DMS114 treated with DMSO at 0.1 percent for 48 hours (cell line): ENCODE results near the gene DNPEP.
"Not testable (repeated sequence)": the region's sequence is repeated elsewhere in the genome, so short reads cannot be mapped to it uniquely, and the experiment has no call there.

ENCODE experiments used
- DNase-seq: peaks from one replicate; lab custom pipeline; 2025; ENCODE audit not compliant: unreplicated experiment; lab: John Stamatoyannopoulos, UW

The DNPEP gene

DNA sequence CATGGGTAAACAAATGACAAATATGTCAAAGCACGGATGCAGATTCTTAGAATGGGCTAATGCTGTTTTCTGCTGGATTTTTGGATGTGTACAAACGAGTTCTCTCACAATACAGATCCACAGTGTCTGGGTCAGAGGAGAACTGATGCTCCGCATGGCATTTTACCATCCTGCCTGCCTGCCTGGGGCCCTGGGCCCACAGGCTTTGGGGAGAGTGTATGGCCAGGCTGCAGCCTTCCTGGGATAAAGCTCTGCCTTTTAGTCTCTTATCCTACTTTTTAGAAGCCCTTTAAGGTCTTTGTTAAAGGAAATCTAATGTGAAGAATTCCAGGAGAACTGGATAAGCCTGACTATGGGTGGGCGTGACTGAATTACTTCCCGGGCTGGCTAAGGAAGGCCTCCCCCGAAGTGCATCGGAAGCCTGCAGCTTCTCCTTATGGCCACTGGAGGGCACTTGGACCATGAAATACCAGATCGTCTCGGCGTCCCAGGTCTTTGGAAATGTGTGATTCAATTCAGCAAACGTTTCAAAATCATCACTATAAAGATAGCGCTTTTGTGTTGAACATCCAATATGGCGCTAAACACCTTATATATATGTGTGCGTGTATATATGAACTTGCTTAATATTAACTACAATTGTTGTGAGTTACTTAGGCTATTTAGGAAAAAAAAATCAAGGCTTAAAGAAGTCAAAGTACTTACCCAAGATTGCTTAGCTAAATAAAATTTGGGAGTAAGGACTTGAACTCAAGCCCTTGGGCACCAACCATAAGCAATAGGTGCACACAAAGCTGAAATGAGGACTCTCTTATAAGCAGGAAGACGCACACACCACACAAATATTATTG is 15.2 kb upstream of the DNPEP start:
- peak; percentile 64 for DNase-seq

DNA sequence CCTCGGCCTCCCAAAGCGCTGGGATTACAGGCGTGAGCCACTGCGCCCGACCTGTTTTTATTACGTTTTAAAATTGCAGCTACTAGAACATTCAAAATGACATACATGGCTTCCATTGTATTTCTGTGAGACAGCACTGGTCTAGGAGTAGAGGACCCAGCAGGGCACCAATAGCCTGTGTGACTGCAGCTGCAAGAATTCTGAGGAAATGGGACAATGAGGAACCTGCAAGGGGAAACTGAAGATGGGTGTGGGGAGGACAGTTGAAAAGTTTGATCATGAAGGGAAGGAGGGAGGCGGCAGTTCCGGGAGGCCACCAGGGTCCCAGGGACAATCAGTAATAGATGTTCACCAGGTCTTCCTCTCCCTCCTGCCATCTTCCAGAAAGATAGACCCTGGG is 13.9 kb upstream of the DNPEP start:
- no peak for DNase-seq

DNA sequence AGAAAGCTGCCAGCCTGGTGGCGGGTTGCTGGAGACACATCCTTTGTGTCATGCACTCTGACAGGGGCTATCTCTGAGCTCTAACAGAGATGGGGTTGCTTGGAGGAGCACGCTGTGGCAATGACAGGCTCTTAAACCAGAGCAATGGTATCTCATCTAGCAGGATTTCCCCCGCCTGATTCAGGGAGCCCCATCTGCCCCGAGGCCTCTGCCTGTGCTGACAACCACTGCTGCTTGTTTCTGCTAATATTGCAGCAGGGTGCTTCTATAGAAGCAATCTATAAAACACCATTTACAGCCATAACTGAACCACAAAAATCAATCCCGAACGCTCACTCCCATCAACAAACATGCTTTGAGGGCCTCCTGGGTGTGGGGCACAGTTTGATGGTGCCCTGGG is 12.8 kb upstream of the DNPEP start:
- no peak for DNase-seq

DNA sequence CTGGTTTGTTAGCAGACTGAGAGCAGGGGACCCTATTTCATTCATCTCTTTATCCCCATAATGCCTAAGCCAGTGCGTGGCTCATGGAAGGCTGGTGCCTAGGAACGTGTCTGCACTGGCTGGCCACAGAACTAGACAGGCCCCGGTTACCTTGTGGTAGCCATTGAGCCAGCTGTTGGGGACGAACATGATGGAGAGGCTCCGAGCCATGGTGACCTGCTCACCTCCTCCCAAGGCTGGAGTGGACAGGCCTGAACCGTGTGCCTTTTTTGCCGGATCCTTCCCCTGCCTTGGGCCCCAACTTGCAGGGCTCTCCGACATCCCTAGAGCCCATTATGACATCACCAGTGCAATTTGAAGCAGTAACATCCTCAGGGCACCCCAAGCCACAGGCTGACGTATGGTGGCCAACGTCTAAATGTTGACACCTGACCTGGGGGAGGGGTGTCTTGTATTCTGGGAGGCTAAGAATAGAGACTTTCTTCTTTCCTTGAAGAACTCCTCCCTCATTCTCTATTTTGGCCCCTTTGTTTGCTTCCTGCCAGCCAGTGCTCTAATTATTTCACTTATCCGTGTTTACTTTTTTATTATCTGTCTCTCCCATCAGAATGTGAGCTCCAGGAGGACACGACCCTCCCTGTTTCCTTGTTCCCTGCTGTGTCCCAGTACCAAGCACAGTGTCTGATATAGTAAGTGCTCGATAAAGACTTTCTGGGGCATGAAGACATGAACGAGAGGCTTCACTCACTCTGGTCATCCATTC is 12.2 kb upstream of the DNPEP start:
- DNase-seq = no peak

DNA sequence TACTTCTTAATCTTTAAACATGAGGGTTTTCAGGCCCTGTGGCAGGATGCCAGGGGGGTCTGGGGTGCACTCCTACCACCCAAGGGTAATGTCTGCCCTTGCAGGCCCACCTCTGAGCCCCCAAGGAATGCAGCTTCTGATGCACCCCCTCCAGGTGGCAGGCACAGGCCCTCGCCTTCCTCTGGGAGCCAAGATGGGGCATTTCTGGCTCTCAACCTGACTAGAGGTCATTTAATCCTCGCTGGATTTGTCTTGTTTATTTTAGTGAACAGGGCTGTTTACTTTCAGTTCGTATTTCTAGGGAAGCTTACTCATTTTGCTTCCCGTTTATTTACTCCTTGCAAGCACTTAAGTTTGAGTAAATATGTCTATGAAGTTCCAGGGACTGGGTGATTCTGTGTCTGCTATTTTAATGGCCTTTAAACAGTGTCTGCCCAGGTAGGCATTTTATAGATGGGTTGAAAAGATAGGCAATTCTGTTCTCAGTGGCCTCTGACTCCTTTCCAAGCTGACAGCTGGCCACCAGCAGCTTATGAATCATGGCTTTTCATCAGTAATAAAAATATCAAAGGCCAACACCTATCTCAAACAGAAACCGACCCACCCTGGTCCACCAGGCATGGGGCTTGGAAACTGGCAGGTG is 11.1 kb upstream of the DNPEP start:
- no peak for DNase-seq

DNA sequence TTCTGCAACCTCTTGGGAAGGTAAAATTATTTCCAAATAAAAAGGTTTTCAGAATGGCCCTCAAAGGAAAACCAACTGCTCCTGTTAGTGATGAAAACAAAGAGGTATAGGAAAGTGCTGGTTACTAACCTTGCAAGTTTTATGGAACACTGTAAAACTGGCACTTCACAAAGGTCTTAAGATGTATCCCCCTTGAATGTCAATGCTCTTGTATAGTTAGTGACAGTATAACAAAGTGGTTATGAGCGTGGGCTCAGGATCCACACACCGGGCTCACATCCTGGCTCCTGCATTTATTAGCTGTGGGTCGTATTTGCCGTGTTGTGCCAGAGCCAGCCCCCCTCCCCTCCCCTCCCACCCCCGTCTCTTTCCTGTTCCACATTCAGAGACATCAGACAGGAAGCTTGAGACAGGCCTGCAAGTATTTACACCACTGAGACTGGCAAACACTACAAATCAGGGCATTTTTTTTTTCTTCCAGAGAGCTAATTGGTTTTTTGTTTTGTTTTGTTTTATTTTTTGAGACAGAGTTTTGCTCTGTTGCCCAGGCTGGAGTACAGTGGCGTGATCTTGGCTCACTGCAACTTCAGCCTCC is 9.2 kb upstream of the DNPEP start:
- no peak for DNase-seq

DNA sequence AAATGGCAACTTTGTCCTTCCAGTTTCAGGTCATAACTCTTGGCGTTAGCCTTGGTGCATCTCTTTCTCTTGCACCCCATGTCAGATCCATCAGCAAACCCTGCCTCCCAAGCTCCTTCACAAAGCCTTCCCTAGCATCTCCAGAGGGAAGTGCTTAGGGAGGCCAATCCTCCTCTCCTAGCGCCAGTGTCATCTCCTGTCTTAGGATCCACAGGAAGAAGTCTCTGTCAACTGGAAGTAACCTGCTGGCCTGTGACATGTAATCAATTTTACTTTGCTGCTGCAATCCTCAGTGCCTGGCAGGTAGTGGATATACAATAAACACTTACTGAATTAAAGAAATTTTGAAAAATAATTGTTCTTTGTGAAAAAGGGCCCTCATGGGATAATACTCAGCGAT is 7.9 kb upstream of the DNPEP start:
- DNase-seq = no peak

DNA sequence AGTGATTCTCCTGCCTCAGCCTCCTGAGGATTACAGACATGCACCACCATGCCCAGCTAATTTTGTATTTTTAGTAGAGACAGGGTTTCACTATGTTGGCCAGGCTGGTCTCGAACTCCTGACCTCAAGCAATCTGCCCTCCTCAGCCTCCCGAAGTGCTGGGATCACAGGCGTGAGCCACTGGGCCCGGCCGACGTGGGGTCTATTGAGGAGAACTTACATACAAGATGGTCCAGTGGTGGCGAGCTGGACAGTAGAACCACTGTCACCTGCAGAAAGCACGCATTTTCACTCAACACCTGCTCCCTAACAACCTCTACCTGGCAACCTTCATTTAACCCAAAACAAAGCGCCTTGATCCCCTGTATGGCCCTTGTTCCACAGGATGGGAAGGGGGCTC is 7.3 kb upstream of the DNPEP start:
- not testable (repeated sequence) for DNase-seq

DNA sequence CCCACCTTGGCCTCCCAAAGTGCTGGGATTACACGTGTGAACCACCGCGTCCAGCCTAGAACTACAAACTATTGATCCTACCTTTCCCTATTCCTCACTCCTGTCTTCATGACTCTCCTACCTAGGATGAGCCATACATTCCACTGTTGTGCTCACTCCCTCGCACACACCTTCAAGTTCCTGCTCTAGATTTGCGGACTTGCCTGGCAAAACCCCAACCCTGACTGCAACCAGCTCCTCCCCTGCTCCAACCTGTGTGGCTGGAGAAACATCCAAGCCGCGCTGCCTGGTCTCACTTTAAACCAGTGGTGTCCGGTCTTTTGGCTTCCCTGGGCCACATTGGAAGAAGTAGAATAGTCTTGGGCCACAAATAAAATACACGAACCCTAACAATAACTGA is 5.0 kb upstream of the DNPEP start:
- no peak for DNase-seq

DNA sequence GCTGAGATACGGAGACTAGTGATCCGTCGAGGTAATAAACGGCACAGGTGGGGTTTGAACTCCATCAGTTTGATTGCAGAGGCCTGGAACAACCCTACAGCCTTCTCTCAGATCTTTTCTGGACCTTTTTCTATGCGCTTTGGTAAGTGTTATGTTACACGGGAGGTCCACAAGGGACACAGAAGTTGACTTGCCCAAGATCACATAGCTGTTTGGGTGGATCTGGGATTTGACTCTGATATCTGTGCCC is 1.1 kb upstream of the DNPEP start:
- DNase-seq = no peak

DNA sequence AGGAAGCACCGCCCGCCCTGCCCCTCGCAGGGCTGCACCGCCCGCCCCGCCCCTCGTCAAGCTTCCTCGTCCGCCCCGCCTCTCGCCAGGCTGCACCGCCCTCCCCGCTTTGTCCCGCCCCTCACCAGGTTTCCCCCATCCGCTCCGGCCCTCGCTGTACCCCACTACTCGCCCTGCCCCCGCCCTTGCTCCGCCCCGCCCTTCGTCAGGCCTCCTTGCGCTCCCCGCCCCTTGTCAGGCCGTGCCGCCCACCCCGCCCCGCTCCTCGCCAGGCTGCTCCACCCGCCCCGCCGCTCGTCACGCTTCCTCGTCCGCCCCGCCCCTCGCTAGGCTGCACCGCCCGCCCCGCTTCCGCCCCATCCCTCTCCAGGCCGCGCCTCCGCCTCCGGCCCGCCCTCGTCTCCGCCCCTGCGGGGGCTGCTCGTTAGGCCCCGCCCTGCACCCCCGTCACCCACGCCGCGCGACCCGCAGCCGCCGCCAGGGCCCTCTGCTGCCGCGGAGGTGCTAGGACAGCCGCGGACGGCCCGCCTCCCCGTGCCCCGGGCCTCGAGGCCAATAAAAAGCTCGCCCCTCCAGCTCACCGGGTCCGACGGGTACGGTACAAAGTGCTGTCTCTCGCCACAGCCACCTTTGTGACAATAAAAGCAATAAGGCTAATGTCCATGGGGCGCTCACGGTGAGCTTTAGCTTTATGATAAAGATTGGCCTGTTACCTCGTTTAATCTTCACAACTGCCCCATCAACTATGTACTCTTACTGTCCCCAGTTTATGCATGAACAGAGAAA is 602 bp upstream of the DNPEP start:
- peak; percentile 79 for DNase-seq

DNA sequence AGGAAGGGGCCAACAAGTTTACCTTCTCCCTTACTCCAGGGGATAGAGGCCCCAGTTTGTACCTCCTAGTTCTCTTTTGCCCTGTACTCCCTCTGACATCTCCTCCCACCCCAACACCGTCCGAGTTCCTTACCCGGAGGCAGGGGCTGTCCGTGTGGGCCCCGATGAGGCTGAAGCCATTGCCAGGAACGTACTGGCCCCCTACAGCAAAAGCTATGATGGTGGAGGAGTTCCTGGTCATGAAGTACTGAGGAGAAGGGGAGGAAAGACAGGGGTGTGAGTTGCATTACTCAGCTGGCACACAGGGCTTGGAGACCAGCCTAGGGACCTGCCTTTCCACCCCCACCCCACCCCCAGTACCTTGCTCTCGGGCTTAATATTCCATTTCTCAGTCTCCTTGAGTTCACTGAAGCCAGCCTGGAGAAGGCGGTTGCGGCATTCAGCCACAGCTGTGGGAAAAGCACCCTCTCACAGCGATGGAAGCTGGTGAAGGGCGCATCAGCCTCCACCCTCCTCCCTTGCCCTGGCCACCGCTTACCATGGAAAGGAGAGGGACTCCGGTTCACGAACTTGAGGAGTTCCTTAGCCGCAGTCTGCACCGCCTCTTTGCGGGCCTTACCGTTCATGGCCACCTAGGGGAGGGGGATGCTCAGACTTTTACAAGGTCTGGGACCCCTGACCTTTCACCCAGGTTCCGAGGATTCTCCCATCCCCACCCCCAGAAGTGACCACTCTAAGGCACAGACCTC is 1.0 kb downstream of the DNPEP start:
- no peak for DNase-seq

DNA sequence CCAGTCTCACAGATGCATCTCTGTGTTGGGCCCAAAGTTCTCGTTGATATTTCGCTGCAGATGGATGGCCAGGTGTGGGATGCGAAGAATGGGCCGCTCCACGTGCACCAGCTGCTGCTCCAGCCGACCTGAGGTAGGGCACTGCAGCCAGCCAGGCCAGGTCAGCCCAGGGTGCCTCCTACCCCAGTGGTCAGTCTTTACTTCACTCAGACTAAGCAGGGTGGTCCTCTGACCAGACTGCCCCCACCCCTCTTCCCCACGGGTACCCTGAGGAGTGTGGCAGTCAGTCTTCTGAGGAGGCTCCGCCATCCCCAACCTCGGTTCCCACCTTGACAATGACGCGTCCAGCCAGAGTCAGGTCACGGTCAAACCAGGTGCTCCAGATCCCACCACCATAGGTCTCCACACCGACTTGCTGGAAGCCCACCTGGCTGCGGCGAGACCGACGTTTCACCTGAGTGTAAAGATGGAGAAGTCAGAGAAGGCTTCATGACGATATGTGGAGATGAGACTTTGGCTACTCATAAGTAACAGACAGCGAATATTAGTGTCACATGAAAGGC is 1.7 kb downstream of the DNPEP start:
- DNase-seq = no peak

DNA sequence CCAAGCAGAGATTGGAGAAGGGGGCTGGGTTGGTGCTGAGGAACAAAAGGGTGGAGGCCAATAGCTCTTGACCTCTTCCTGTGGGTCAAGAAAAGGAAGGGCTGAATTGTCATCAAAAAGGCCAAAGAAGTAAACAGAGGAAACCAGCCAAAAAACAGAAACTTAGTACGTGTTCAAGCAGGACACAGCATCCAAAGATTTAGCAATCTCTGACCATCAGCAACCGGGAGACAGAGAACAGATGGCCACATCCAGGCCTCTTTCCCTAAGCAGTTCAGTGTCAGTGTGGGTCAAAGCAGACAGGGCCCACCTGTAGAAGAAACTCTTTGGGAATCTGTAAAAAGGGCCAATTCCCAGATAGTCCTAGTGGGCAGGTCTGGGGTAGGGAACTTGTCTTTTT is 2.9 kb downstream of the DNPEP start:
- no peak for DNase-seq

DNA sequence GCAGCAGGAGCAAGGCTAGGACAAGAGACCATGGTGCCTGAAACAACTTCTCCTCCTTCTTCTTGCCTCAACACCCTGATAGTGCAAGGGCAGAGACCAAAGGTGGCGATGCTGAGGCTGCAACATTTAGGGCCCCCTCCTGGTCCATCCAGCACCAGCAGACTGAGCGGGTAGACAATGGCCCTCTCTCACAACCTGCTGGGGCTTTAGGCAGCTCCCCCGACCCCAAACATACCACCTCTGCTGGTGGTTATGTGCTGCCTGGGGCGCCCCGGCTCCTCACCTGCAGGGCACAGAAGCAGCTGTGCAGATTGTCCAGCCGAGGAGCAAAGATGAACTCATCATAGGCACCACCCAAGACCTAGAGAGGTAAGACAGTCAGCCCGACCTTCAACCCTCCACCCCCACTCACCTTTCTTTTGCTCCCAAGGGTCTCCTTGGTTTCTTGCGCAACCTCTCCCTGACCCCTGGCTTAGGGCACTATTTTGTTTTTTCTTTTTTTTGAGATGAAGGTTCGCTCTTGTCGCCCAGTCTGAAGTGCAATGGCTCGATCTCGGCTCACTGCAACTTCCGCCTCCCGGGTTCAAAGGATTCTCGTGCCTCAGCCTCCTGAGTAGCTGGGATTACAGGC is 3.5 kb downstream of the DNPEP start:
- no peak for DNase-seq

DNA sequence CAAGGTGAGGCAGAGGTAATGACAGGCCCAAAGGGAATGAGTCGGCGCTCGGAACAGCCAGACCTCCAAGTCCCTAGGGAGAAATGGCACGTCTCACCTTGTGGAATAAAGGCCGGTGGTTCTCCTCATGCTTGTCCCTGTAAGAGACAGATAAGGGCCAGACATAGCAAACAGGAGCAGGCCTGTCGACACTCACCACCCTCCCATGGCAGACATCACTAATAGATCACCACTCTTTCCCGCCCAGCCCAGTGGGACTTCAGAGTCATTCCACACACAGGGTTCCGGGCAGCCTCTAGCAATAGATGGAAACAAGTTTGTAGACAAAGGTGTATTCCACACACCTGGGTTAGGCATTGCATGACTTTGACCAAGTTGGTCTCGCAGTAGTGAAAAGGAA is 6.3 kb downstream of the DNPEP start:
- DNase-seq = no peak

DNA sequence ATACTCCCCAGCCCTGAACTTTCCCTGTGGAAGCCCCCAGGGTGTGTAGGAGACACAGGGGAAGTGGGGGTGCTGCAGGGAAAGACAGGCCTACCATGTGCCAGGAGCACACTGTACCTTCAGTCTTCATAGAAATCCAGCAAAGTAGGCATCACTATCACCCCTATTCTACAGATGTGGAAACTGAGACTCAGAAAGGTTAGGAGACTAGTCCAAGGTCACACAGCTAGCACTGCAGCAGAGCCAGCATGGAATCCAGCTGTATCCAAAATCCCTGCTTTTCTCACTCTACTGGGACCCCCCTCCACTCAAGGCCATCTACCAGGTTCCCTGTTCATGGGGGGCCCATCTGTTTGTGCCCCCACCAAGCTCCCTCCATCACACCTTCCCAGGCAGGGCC is 6.8 kb downstream of the DNPEP start:
- no peak for DNase-seq

DNA sequence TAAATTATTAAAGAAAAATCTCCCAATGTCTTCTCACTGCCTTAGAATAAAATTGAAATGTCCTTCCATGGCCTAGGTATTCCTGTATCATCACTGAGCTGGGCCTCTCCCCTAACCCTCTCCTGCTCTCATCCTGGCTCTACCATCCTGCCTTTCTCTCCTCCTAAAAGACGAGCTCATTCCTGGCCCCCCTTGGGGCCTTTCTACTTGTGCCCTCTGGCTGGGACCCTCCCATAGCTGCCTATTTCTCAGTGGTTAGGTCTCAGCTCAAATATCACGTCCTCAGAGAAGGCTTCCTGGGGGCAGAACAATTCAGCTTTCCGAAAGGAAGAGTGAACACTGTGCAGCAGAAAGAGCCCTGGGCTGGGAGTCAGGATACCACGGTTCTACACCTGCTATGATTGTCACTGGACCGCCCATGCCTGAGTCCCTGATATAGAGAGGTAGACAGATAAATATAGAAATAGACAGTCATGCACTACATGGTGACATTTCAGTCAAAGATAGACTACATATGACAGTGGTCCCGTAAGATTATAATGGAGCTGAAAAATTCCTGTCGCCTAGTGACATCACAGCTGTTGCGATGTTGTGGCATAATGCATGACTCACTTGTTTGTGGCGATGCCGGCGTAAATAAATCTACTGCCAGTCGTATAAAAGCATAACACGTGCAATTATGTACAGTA is 9.4 kb downstream of the DNPEP start:
- no peak for DNase-seq

DNA sequence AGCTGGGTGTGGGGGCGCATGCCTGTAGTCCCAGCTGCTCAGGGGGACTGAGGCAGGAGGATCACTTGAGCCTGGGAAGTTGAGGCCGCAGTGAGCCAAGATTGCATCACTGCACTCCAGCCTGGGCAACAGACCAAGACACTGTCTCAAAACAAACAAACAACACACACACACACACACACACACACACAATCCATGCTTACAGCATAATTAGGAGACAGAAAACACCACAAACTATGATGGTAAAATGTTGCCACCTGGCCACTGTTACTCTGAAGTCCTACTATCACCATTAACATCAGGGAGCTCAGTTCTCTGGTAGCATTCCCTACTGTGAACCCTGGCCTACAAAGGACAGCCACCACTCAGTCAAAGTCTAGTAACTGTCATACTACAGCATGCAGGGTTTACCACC is 18.3 kb downstream of the DNPEP start:
- no peak for DNase-seq
